ENCODE measurements around the gene SLC9A9. TPM values are rescaled to one million over a fixed set of nuclear protein-coding genes. Genes with fewer than 3 reads are reported as not detected.

SLC9A9 gene
- polyA plus RNA-seq, 1 of the 3 experiments (the other 2 are of a cell fraction), result 0.05 TPM

DNA sequence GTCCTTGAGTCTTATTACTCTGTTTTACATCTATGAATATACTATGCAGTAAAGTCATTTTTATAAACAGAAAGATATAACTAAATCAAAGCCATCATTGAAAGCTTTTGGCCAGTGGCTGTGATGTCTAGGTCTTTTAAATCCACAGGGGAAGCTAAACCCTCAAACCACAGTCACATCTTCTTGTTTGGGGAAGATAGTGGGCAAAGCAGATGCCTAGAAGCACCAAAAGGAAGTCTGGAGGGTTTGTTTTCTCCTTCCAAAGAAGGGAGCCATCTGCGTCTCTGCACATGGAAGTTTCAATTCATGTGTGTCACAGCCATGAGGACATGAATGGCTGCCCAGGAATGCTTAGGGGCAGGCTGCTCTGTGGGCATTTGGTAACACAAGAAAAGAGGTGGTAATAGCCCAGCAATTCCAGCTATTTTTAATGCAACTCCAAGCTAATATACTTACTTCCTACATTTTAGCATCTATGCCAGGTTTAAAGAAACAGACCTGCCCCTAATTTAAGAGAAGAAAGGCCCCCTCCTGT is 322.2 kb downstream of the SLC9A9 start:
- no peaks in the 10 kb centered on the region for H3F3A ChIP-seq (replicated peaks; ENCODE audit: insufficient read depth)
- no peak overlapping the region for H3K27ac ChIP-seq (ENCODE audit: low read depth in 2 of 2, low read length in 1 of 2)
- H3K36me3 ChIP-seq (replicated peaks in 1 of 2; ENCODE audit: control insufficient read depth in 1 of 2, insufficient read depth in 2 of 2, low read length in 1 of 2), result no peaks in the 10 kb centered on the region
- TF ChIP-seq, protein P1, sequence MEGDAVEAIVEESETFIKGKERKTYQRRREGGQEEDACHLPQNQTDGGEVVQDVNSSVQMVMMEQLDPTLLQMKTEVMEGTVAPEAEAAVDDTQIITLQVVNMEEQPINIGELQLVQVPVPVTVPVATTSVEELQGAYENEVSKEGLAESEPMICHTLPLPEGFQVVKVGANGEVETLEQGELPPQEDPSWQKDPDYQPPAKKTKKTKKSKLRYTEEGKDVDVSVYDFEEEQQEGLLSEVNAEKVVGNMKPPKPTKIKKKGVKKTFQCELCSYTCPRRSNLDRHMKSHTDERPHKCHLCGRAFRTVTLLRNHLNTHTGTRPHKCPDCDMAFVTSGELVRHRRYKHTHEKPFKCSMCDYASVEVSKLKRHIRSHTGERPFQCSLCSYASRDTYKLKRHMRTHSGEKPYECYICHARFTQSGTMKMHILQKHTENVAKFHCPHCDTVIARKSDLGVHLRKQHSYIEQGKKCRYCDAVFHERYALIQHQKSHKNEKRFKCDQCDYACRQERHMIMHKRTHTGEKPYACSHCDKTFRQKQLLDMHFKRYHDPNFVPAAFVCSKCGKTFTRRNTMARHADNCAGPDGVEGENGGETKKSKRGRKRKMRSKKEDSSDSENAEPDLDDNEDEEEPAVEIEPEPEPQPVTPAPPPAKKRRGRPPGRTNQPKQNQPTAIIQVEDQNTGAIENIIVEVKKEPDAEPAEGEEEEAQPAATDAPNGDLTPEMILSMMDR (IDR thresholded peaks at IDR 0.05), result no peak
- TF ChIP-seq, protein P2, sequence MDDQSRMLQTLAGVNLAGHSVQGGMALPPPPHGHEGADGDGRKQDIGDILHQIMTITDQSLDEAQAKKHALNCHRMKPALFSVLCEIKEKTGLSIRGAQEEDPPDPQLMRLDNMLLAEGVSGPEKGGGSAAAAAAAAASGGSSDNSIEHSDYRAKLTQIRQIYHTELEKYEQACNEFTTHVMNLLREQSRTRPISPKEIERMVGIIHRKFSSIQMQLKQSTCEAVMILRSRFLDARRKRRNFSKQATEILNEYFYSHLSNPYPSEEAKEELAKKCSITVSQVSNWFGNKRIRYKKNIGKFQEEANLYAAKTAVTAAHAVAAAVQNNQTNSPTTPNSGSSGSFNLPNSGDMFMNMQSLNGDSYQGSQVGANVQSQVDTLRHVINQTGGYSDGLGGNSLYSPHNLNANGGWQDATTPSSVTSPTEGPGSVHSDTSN (IDR thresholded peaks at IDR 0.05), result no peak
- TF ChIP-seq GABPA (IDR thresholded peaks at IDR 0.05; ENCODE audit: low read depth) (no peak), FOXJ3 (CRISPR knock-in tag; IDR thresholded peaks at IDR 0.05) (no peak), RFX5 (IDR thresholded peaks at IDR 0.05; ENCODE audit: low read length) (no peak), EZH2phosphoT487 (IDR thresholded peaks at IDR 0.05; ENCODE audit: borderline replicate concordance, low read depth) (no peak), FOSL2 (IDR thresholded peaks at IDR 0.05; ENCODE audit: borderline replicate concordance, low read depth) (no peak), JUND (IDR thresholded peaks at IDR 0.05) (no peak), SMC3 (IDR thresholded peaks at IDR 0.05; ENCODE audit: low read depth, low read length) (no peak)
- H4K20me1 ChIP-seq (ENCODE audit: insufficient read depth), result no peaks in the 10 kb centered on the region
- no peak overlapping the region for H3K9ac ChIP-seq
- no peaks in the 10 kb centered on the region for H3K79me2 ChIP-seq (ENCODE audit: insufficient read depth)
- H3K4me1 ChIP-seq (ENCODE audit: control insufficient read depth in 1 of 2, insufficient read depth in 2 of 2, low read depth in 1 of 2, low read length in 1 of 2), result no peaks in the 10 kb centered on the region
- ChIA-PET CTCF (interaction anchor here (1.3 kb wide), 1 partner anchor 10 kb away, joined by 3 read pairs; no protein-coding TSS in a partner anchor), POLR2A (no interaction called here)
- no peak overlapping the region for H2AFZ ChIP-seq (ENCODE audit: low read depth)
- no peaks in the 10 kb centered on the region for H3K9me3 ChIP-seq
- H3K9me2 ChIP-seq, result no peaks in the 10 kb centered on the region
- H3K4me3 ChIP-seq (ENCODE audit: low read depth in 2 of 2, low read length in 1 of 2), result no peak overlapping the region
- no peak overlapping the region for H3K4me2 ChIP-seq
- H3K27me3 ChIP-seq (ENCODE audit: insufficient read depth), result peaks cover 5% of the 10 kb centered on the region; the same call in 1 of the 2 replicates
- no peak for DNase-seq
- WGBS (ENCODE audit: low lambda C conversion rate), result no CpG with 5 or more reads among the region's 1 CpG

DNA sequence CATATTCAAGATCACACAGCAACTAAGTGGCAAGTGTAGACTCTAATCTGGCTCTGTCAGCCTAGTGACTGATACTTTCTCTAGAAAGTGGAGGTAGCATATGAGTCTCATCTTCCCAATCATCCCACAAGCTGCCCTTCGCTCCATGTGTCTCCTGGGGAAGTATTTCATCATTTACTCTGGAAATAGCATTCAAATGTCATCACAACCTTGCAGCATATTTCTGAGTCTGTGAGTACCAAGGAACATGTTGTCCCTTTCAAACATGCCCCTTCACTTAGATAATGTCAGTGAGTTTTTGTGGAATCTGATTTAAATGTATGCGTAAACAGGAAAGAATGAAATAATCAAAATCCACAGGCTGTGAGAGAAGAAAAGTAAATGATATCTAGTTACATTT is 322.9 kb downstream of the SLC9A9 start:
- H3K4me1 ChIP-seq (ENCODE audit: control insufficient read depth in 1 of 2, insufficient read depth in 2 of 2, low read depth in 1 of 2, low read length in 1 of 2), result no peaks in the 10 kb centered on the region
- TF ChIP-seq, protein P3, sequence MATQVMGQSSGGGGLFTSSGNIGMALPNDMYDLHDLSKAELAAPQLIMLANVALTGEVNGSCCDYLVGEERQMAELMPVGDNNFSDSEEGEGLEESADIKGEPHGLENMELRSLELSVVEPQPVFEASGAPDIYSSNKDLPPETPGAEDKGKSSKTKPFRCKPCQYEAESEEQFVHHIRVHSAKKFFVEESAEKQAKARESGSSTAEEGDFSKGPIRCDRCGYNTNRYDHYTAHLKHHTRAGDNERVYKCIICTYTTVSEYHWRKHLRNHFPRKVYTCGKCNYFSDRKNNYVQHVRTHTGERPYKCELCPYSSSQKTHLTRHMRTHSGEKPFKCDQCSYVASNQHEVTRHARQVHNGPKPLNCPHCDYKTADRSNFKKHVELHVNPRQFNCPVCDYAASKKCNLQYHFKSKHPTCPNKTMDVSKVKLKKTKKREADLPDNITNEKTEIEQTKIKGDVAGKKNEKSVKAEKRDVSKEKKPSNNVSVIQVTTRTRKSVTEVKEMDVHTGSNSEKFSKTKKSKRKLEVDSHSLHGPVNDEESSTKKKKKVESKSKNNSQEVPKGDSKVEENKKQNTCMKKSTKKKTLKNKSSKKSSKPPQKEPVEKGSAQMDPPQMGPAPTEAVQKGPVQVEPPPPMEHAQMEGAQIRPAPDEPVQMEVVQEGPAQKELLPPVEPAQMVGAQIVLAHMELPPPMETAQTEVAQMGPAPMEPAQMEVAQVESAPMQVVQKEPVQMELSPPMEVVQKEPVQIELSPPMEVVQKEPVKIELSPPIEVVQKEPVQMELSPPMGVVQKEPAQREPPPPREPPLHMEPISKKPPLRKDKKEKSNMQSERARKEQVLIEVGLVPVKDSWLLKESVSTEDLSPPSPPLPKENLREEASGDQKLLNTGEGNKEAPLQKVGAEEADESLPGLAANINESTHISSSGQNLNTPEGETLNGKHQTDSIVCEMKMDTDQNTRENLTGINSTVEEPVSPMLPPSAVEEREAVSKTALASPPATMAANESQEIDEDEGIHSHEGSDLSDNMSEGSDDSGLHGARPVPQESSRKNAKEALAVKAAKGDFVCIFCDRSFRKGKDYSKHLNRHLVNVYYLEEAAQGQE (IDR thresholded peaks at IDR 0.05; ENCODE audit: low read depth, low read length), result no peak
- TF ChIP-seq ELF1 (IDR thresholded peaks at IDR 0.05) (no peak), TEAD4 (IDR thresholded peaks at IDR 0.05; ENCODE audit: borderline replicate concordance, insufficient read depth) (no peak), GABPA (IDR thresholded peaks at IDR 0.05; ENCODE audit: low read depth) (no peak), RXRA (IDR thresholded peaks at IDR 0.05; ENCODE audit: borderline replicate concordance, low read depth) (no peak), FOXJ3 (CRISPR knock-in tag; IDR thresholded peaks at IDR 0.05) (no peak), TAF1 (IDR thresholded peaks at IDR 0.05; ENCODE audit: borderline replicate concordance, low read depth, low read length) (no peak), FOXM1 (IDR thresholded peaks at IDR 0.05; ENCODE audit: low read depth) (no peak)
- peaks cover 5% of the 10 kb centered on the region; the same call in 1 of the 2 replicates for H3K27me3 ChIP-seq (ENCODE audit: insufficient read depth)
- CTCF ChIA-PET, result no interaction called here
- POLR2A ChIA-PET, result no interaction called here
- H3F3A ChIP-seq (replicated peaks; ENCODE audit: insufficient read depth), result no peaks in the 10 kb centered on the region
- 21% methylated on average over 2 of the region's 2 CpGs for WGBS (ENCODE audit: low lambda C conversion rate)
- no peak overlapping the region for H3K4me2 ChIP-seq
- H3K4me3 ChIP-seq (ENCODE audit: low read depth in 2 of 2, low read length in 1 of 2), result no peak overlapping the region
- H3K9me2 ChIP-seq, result no peaks in the 10 kb centered on the region
- H2AFZ ChIP-seq (ENCODE audit: low read depth), result no peak overlapping the region
- H3K36me3 ChIP-seq (replicated peaks in 1 of 2; ENCODE audit: control insufficient read depth in 1 of 2, insufficient read depth in 2 of 2, low read length in 1 of 2), result no peaks in the 10 kb centered on the region
- no peaks in the 10 kb centered on the region for H3K79me2 ChIP-seq (ENCODE audit: insufficient read depth)
- H4K20me1 ChIP-seq (ENCODE audit: insufficient read depth), result no peaks in the 10 kb centered on the region
- no peak overlapping the region for H3K27ac ChIP-seq (ENCODE audit: low read depth in 2 of 2, low read length in 1 of 2)
- no peak overlapping the region for H3K9ac ChIP-seq
- no peaks in the 10 kb centered on the region for H3K9me3 ChIP-seq
- DNase-seq, result no peak

Data from SK-N-SH (cell line).